ENCODE measurements around the gene CAP1.
A peak's percentile ranks its signal among the peaks of the same experiment; 100 is the strongest.

Gene CAP1

DNA sequence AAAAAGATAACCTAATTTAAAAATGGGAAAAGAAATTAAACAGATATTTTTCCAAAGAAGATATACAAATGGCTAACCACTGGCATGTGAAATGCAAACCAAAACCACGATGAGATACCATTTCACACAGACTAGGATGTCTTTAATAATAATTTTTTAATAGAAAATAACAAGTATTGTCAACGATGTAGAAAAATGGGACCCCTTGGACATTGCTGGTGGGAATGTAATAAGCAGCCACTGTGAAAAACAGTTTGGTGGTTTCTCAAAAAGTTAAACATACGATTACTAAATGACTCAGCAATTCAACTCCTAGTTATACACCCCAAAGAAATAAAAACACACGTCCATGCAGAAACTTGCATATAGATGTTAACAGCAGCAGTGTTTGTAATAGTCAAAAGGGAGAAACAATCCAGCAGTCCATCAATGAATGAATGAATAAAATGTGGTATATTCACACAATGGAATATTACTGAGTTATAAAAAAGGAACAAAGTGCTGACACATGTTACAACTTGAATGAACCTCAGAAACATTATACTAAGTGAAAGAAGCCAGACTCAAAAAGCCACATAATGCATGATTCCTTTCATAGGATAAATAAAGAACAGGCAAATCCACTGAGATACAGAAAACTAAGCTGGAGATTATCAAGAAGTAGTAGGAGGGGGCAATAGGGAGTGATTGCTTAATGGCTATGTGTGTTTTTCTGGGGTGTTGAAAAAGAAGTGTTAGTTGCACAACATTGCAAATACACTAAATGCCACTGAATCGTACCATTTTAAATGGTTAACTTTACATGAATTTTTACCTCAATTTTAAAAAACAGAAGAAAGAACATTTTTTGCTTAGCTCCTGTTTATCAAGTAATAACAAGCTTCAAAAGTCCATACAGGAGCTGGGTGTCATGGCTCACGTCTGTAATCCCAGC, 52.4 kb downstream of the CAP1 start:
- no peak for DNase-seq (ENCODE audit: low spot score)
- TF ChIP-seq, protein P1, sequence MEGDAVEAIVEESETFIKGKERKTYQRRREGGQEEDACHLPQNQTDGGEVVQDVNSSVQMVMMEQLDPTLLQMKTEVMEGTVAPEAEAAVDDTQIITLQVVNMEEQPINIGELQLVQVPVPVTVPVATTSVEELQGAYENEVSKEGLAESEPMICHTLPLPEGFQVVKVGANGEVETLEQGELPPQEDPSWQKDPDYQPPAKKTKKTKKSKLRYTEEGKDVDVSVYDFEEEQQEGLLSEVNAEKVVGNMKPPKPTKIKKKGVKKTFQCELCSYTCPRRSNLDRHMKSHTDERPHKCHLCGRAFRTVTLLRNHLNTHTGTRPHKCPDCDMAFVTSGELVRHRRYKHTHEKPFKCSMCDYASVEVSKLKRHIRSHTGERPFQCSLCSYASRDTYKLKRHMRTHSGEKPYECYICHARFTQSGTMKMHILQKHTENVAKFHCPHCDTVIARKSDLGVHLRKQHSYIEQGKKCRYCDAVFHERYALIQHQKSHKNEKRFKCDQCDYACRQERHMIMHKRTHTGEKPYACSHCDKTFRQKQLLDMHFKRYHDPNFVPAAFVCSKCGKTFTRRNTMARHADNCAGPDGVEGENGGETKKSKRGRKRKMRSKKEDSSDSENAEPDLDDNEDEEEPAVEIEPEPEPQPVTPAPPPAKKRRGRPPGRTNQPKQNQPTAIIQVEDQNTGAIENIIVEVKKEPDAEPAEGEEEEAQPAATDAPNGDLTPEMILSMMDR (IDR thresholded peaks at IDR 0.05; ENCODE audit: extremely low read depth, missing control alignments), result no peak

DNA sequence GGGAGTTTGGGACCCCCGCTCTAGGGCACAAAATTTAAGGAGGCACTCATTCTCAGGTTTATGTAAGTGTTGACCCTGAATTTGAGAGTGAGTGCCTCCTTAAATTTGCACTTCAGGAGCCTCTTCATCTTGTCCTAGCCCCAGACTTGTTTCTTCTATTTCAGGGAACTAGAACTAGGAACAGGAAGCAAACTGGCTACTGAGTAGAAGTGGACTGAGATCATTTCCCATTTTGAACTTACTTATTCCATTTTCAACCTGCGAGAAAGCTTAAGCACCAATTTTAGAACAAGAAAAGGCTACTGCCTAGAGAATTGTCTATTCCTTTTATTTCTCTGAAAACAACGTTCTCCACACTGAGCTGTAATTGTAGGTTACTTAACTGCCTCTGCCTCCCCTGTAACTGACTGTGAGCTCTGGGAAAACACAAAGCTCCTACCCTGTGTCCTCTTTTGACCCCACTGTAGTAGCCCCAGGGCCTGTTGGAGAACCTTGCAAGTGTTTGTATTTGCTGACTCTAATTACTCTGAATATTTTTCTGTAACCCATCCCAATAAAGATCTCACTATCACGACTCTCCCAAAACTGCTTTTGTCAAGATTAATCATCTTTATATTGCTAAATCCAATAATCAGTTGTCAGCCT, 54.1 kb downstream of the CAP1 start:
- no peak for DNase-seq (ENCODE audit: low spot score)
- TF ChIP-seq, protein P1 (IDR thresholded peaks at IDR 0.05; ENCODE audit: extremely low read depth, missing control alignments), result no peak

DNA sequence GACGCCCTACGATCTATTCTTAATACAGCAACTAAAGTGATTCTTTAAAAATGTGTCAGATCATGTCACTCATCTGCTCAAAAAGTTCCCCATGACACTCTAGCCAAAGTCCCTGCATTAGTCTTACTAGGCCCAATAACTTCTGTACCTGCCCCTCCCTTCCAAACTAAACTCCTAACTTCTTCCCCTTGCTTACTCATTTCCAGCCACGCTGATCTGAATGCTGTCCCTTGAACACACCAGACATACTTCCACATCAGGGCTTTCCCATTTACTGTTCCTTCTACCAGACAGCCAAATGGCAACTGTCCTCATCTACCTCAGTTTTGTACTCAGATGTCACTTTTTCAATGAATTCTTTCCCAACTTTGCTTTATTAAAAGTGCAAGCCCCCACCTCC, 55.3 kb downstream of the CAP1 start:
- DNase-seq (ENCODE audit: low spot score), result no peak
- TF ChIP-seq, protein P1 (IDR thresholded peaks at IDR 0.05; ENCODE audit: extremely low read depth, missing control alignments), result no peak

DNA sequence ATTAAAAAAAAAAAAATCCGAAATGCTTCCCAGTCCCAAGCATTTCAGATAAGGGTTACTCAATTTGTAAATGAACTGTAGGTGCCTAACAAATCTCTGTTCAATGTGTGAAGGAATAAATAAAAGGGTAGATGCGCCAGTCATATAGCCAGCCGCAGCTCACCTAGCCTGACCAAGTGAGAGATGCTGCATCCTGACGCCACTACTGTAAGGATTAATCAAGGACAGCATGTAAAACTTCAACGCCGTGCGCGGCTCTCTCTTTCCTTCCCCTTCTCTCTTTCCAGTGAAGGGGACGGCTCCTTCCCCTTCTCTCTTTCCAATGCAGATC, 56.1 kb downstream of the CAP1 start:
- DNase-seq (ENCODE audit: low spot score), result no peak

DNA sequence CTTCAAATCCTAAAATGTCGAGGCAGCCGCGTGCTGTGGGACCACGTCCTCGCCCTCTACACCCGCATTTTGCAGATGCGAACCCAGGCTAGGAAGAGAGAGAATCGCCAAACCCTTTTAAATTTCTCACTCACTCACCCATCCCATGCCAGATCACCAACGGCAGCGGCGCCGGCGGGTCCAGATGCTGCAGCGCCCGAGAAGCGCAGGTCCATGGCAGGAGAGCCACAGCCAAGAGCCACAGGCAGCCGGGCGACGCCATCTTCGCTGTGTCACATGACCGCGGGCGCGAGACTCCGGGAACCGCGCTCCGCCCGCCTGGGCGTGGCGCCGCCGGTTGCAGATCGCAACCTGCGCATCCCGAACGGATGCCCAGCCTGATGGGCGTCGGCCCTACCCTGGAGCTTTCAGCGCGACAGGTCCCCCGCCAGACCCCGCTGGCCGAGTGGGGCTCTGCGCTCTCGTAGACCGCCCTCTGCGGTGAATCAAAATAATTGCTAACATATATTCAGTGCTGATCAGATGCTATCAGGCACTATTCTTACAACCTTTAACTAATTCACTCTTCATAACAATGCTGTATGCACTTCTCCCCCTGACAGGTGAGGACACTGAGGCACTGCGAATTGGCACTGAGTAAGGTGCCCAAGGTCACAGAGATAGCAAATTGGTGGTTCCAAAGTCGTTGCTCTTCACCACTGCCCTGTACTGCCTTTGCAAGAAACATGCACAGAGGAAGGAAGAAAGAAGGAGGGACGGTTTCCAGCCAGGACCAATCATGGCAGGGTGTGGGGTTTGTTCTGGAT, 56.7 kb downstream of the CAP1 start, which contains the start of gene PPT1:
PPT1 (minus strand) TSS at position 276 of the 806 bp plus-strand sequence; CDS start at position 262, 14 bp downstream.
- TF ChIP-seq, protein P1 (IDR thresholded peaks at IDR 0.05; ENCODE audit: extremely low read depth, missing control alignments), result no peak
- peak; percentile 82 for DNase-seq (ENCODE audit: low spot score)

More for the DNA sequence above, 56.1 kb downstream of the CAP1 start:
- TF ChIP-seq, protein P1 (IDR thresholded peaks at IDR 0.05; ENCODE audit: extremely low read depth, missing control alignments), result no peak

DNA sequence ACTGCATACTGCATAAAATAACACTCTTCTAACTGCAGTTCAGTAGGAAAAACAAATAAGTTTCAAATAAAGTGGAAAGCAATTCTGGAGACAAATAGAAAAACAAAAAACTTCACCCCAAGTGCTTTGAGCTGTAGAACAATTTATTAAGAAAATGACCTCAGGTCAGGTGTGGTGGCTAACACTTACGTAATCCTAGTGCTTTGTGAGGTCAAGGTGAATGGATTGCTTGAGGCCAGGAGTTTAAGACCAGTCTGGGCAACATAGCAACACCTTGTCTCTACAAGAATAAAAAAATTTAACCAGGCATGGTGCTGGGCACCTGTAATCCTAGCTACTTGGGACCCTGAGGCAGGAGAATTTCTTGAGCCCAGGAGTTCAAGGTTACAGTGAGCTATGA, 61.5 kb downstream of the CAP1 start:
- TF ChIP-seq, protein P1 (IDR thresholded peaks at IDR 0.05; ENCODE audit: extremely low read depth, missing control alignments), result no peak
- no peak for DNase-seq (ENCODE audit: low spot score)

Measured in GM20000 (cell line).